Lung (tissue), 12 donors: Measurements from ENCODE around the gene SMCO3. TPM values are rescaled to one million over a fixed set of nuclear protein-coding genes. Genes with fewer than 3 reads are reported as not detected.

ENCODE experiments used
- ATAC-seq: fragments of 200-7000 bp; cut with Tn5 transposase; one replicate; pipeline ENCODE4 v1.9.1; 2020; ENCODE audit warnings: moderate number of reproducible peaks; ENCODE audit not compliant: insufficient read depth, low FRiP score
- DNase-seq, 3 donors: peaks; one replicate each; pipeline ENCODE4 v3.0.0-alpha.2; 2013 to 2017
- H3K27ac ChIP-seq, 2 donors: one replicate each; pipeline ENCODE4 v1.5.1; 2013; ENCODE audit warnings: mild to moderate bottlenecking in 2 of 2, moderate library complexity in 2 of 2, control low read depth in 1 of 2, inconsistent platforms in 1 of 2, low read depth in 1 of 2, low read length in 1 of 2
- H3K27me3 ChIP-seq, 3 donors: one replicate each; pipeline ENCODE4 v1.5.1; 2013; ENCODE audit warnings: low read length in 2 of 3; ENCODE audit not compliant: control insufficient read depth in 3 of 3, insufficient read depth in 3 of 3
- H3K36me3 ChIP-seq, 4 donors: one replicate each; pipeline ENCODE4 v1.5.1; 2013; ENCODE audit warnings: low read length in 4 of 4, mild to moderate bottlenecking in 1 of 4, moderate library complexity in 1 of 4; ENCODE audit not compliant: control insufficient read depth in 4 of 4, insufficient read depth in 4 of 4
- H3K4me1 ChIP-seq, 5 donors: one replicate each; pipeline ENCODE4 v1.5.1; 2013; ENCODE audit warnings: low read length in 5 of 5, mild to moderate bottlenecking in 2 of 5, moderate library complexity in 1 of 5; ENCODE audit not compliant: control insufficient read depth in 5 of 5, insufficient read depth in 5 of 5
- H3K4me3 ChIP-seq: one replicate; pipeline ENCODE4 v1.5.1; 2013; ENCODE audit warnings: mild to moderate bottlenecking, control low read depth, moderate library complexity
- H3K9ac ChIP-seq, 2 donors: one replicate each; pipeline ENCODE4 v1.5.1; 2013; ENCODE audit warnings: low read length in 2 of 2, control low read depth in 1 of 2; ENCODE audit not compliant: insufficient read depth in 1 of 2
- H3K9me3 ChIP-seq, 4 donors: one replicate each; pipeline ENCODE4 v1.5.1; 2013; ENCODE audit warnings: low read length in 3 of 4, mild to moderate bottlenecking in 1 of 4, moderate library complexity in 1 of 4; ENCODE audit not compliant: control insufficient read depth in 4 of 4, insufficient read depth in 3 of 4
- WGBS, 2 donors: extraction: QIAGEN DNeasy Blood & Tissue Kit; methylation state at CpG; one replicate each; pipeline ENCODE4 v1.1.7; 2013; 5-methylcytosine and 5-hydroxymethylcytosine counted together
- polyA plus RNA-seq, 2 donors: library from polyadenylated mRNA; stranded (reverse); fragments of 200-250 nt; gene quantifications; one replicate each; pipeline ENCODE4 v1.2.1, GENCODE V29; 2013
- total RNA-seq, 2 donors: library from RNA; depleted of rRNA in 1 of 2; stranded (reverse); fragments of >200 nt in 1 of 2; gene quantifications; one replicate each; pipeline ENCODE4 v1.2.1, GENCODE V29; 2014 to 2021
- TF ChIP-seq, protein P1 (sequence below): IDR thresholded peaks from 2 replicates; pipeline ENCODE4 v1.5.1; 2012; ENCODE audit warnings: mild to moderate bottlenecking; ENCODE audit errors: control extremely low read depth, extremely low read depth
- donor health status: control.
- donor health status: control.
- donor health status: Bipolar disorder and iron deficiency.
- donor health status: healthy.
- donor health status: DM: yes; HTN: yes; CAD: no.

Gene SMCO3
- total and polyA plus RNA-seq, 4 donors, result 0.27 to 1.3 (median 0.70) TPM

DNA sequence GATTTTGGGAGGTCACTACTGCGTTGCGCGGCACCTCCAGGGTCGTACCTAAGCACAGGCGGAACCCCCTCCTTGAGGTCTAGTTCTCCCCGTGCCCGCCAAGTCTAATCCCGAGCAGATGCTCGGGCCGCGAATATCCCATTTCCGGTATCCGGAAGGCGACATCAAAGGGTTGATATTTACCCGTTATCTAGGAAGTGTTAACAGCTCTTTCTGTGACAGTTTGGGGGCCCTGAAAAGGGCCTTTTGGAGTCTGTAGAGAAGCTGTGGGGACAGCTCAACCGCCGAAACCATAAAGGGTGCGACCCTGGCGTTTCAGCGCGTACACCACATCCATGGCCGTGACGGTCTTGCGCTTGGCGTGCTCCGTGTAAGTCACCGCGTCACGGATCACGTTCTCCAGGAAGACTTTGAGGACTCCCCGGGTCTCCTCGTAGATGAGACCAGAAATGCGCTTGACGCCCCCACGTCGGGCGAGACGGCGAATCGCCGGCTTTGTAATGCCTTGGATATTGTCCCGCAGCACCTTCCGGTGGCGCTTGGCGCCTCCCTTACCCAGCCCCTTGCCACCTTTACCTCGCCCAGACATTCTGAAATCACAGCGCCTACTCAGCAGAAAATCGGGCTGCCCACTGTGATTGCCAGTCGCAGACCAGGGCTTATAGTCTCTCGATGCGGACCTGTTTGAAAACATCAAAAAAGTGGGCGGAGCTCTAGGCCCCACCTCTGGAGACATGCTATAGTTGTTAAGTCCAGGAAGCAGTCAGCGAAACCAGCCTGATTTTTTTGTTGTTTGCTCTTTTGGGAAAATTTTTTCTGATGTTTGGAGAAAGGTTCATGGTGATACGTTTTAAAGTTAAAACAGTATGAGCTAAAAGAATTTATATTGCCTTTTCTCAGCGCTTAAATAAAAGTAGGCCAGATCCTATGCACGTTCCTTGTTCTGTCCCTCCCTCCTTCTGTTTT is 43.2 kb downstream of the SMCO3 start:
- Histone ChIP-seq H3K4me3 (peak overlapping the region; percentile 70), H3K27me3 (no peaks in the 10 kb centered on the region), H3K4me1 (peaks cover 0 to 32% (median 3%) of the 10 kb centered on the region in 5 donors), H3K9me3 (no peaks in the 10 kb centered on the region), H3K9ac (peak overlapping the region; percentile 90 to 97), H3K27ac (peak overlapping the region; percentile 95 to 98), H3K36me3 (no peaks in the 10 kb centered on the region)
- TF ChIP-seq, protein P1, sequence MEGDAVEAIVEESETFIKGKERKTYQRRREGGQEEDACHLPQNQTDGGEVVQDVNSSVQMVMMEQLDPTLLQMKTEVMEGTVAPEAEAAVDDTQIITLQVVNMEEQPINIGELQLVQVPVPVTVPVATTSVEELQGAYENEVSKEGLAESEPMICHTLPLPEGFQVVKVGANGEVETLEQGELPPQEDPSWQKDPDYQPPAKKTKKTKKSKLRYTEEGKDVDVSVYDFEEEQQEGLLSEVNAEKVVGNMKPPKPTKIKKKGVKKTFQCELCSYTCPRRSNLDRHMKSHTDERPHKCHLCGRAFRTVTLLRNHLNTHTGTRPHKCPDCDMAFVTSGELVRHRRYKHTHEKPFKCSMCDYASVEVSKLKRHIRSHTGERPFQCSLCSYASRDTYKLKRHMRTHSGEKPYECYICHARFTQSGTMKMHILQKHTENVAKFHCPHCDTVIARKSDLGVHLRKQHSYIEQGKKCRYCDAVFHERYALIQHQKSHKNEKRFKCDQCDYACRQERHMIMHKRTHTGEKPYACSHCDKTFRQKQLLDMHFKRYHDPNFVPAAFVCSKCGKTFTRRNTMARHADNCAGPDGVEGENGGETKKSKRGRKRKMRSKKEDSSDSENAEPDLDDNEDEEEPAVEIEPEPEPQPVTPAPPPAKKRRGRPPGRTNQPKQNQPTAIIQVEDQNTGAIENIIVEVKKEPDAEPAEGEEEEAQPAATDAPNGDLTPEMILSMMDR, result no peak
- peak; percentile 95 to 98 (median 98) for DNase-seq
- WGBS, 2 donors, result 1% methylated on average over 56 of the region's 56 CpGs
- ATAC-seq, result peak; percentile 68

DNA sequence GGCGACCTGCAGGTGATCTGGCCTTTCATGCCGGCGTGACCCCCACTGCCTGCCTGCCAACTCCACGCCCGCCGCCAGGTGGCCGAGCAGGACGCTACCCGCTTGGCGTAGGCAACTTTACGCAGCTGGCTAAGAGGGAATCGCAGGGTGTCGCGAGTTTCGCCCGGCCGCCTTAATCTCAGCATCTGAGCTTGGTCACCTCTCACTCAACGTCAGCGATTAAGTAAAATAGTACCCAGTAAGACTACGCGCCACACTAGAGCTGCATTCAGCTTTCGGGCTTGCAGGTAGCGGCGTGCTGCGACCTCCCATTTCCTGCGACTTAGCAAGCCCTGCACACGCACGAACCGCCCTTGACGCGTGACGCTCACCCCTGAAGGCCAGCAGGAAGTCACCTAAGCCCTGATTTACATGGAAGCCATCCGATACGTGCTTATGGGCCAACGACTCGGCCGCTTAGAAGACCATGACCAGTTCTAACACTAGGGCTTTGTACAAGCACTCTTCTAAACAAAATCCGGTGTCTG is 44.0 kb downstream of the SMCO3 start:
- ATAC-seq, result peak; percentile 59
- Histone ChIP-seq H3K27me3 (no peaks in the 10 kb centered on the region), H3K9me3 (no peaks in the 10 kb centered on the region), H3K9ac (peak overlapping the region; percentile 90 to 97), H3K4me3 (peak overlapping the region; percentile 70), H3K36me3 (no peaks in the 10 kb centered on the region), H3K4me1 (peaks cover 0 to 24% (median 0%) of the 10 kb centered on the region in 5 donors), H3K27ac (peak overlapping the region; percentile 95 to 98)
- peak; percentile 85 to 87 (median 87) for DNase-seq
- TF ChIP-seq, protein P1, result peak; percentile 54
- 0% methylated on average over 38 of the region's 38 CpGs for WGBS, 2 donors

DNA sequence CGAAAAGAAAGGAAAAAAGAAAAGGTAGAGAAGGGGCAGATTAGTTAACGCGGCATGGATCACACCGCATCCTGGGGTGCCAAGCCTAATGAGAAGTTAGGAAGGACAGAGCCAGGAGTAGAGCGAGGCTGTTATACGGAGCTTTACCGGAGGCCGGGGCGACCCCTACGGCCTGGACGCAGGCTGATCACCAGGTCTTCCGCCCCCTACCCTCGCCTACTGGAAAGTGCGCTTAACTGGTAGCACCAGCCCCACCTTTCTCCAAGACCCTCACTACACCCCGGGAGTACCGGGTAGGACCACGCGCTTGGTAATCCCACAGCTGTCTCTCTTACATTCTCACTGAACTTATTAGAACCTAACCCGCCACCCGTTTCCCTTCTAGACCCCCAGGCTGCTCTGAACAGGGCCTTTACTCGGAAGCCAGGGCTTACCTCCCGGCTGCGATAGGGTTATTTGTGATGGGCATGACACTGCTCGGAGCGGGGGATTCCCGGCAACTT is 44.5 kb downstream of the SMCO3 start:
- ATAC-seq (no peak), DNase-seq (peak; percentile 68 to 71 (median 70))
- Histone ChIP-seq H3K36me3 (no peaks in the 10 kb centered on the region), H3K4me1 (peaks cover 0 to 20% (median 0%) of the 10 kb centered on the region in 5 donors), H3K9ac (peak overlapping the region; percentile 90 to 97), H3K4me3 (peak overlapping the region; percentile 70), H3K27ac (peak overlapping the region; percentile 95 to 98), H3K27me3 (no peaks in the 10 kb centered on the region), H3K9me3 (no peaks in the 10 kb centered on the region)
- 2 to 4% methylated on average over 26 of the region's 26 CpGs for WGBS, 2 donors
- TF ChIP-seq, protein P1, result no peak
